GM23248 (cell line): ENCODE results near the gene MAB21L3. TPM values are rescaled to one million over a fixed set of nuclear protein-coding genes. Genes with fewer than 3 reads are reported as not detected.

Experiments
- DNase-seq: peaks from one replicate; pipeline ENCODE4 v3.0.0-alpha.2; 2015
- H2AFZ ChIP-seq: fragments of 200-600 bp; sonication (generic); 2 replicates; pipeline ENCODE4 v1.6.1; 2016; ENCODE audit warnings: antibody characterized with exemption
- H3F3A ChIP-seq: fragments of 200-600 bp; sonication (generic); 2 replicates; pipeline ENCODE4 v1.6.1; 2016; ENCODE audit warnings: mild to moderate bottlenecking, antibody characterized with exemption, mixed run types; ENCODE audit not compliant: insufficient read depth
- H3K27ac ChIP-seq: fragments of 200-600 bp; sonication (generic); 2 replicates; pipeline ENCODE4 v1.5.1; 2016; ENCODE audit warnings: mild to moderate bottlenecking
- H3K27me3 ChIP-seq: fragments of 200-600 bp; sonication (generic); replicated peaks from 2 replicates; pipeline ENCODE4 v1.6.1; 2016; ENCODE audit warnings: mild to moderate bottlenecking; ENCODE audit not compliant: insufficient read depth
- H3K36me3 ChIP-seq: fragments of 200-600 bp; sonication (generic); 2 replicates; pipeline ENCODE4 v1.6.1; 2016; ENCODE audit warnings: low read depth, mild to moderate bottlenecking
- H3K4me1 ChIP-seq: fragments of 200-600 bp; sonication (generic); 2 replicates; pipeline ENCODE4 v1.6.1; 2016; ENCODE audit warnings: mild to moderate bottlenecking; ENCODE audit not compliant: insufficient read depth
- H3K4me2 ChIP-seq: fragments of 200-600 bp; sonication (generic); one replicate; pipeline ENCODE4 v1.6.1; 2016; ENCODE audit warnings: mild to moderate bottlenecking; ENCODE audit not compliant: unreplicated experiment
- H3K4me3 ChIP-seq: fragments of 200-600 bp; sonication (generic); 2 replicates; pipeline ENCODE4 v1.5.1; 2016; ENCODE audit warnings: mild to moderate bottlenecking
- H3K79me2 ChIP-seq: fragments of 200-600 bp; sonication (generic); 2 replicates; pipeline ENCODE4 v1.6.1; 2016; ENCODE audit warnings: mild to moderate bottlenecking; ENCODE audit not compliant: insufficient read depth
- H3K9ac ChIP-seq: fragments of 200-600 bp; sonication (generic); 2 replicates; pipeline ENCODE4 v1.6.1; 2016; ENCODE audit warnings: mild to moderate bottlenecking
- H3K9me2 ChIP-seq: fragments of 200-600 bp; sonication (generic); 2 replicates; pipeline ENCODE4 v1.6.1; 2016; ENCODE audit warnings: mixed run types, mild to moderate bottlenecking, moderate library complexity; ENCODE audit not compliant: insufficient read depth
- H3K9me3 ChIP-seq: fragments of 200-600 bp; sonication (generic); one replicate; pipeline ENCODE4 v1.6.1; 2017; ENCODE audit warnings: low read depth
- H4K20me1 ChIP-seq: fragments of 200-600 bp; sonication (generic); 2 replicates; pipeline ENCODE4 v1.6.0; 2016; ENCODE audit not compliant: insufficient read depth
- EZH2 ChIP-seq: fragments of 200-600 bp; sonication (generic); IDR thresholded peaks from 2 replicates; pipeline ENCODE4 v1.6.1; 2018; ENCODE audit warnings: antibody characterized with exemption, mild to moderate bottlenecking; ENCODE audit not compliant: insufficient read depth, poor library complexity, severe bottlenecking
- EZH2phosphoT487 ChIP-seq: fragments of 200-600 bp; sonication (generic); IDR thresholded peaks from 2 replicates; pipeline ENCODE4 v1.6.1; 2018; ENCODE audit warnings: antibody characterized with exemption, moderate library complexity, mild to moderate bottlenecking, low read depth; ENCODE audit not compliant: insufficient read depth
- WGBS, 2 experiments: methylation state at CpG; one replicate each; pipeline ENCODE4 v1.1.6; 2015 to 2017; ENCODE audit warnings: low lambda C conversion rate in 2 of 2, low coverage in 1 of 2; ENCODE audit errors: missing lambda C conversion rate in 2 of 2; 5-methylcytosine and 5-hydroxymethylcytosine counted together
- in situ Hi-C: fragments of 300-500 bp; cut with MboI; formaldehyde crosslinking; loops from 2 replicates; pipeline ENCODE4 v1.15.0; 2020
- polyA plus RNA-seq: library from polyadenylated mRNA; unstranded; fragments of >200 nt; fragmentation: Nextera tagmentation; extraction: Ambion mirVana; gene quantifications from 2 replicates; pipeline ENCODE4 v1.2.1, GENCODE V29; 2016
- total RNA-seq: library from RNA; depleted of rRNA; stranded (reverse); fragments of >200 nt; shearing (Covaris generic); gene quantifications from 2 replicates; pipeline ENCODE4 v1.2.3, GENCODE V29; 2014

Gene MAB21L3
- total and polyA plus RNA-seq, 2 experiments from 2014 or later = 0.08 to 2.7 TPM

- no peak overlapping the region for H3K27ac ChIP-seq
- no peaks in the 10 kb centered on the region for H3K79me2 ChIP-seq
- peaks cover 17% of the 10 kb centered on the region for H3K27me3 ChIP-seq
- no peaks in the 10 kb centered on the region for H3K36me3 ChIP-seq
- no peaks in the 10 kb centered on the region for H3K9me3 ChIP-seq
- no peaks in the 10 kb centered on the region for H3F3A ChIP-seq
- in situ Hi-C loops = no loop called here
- DNase-seq = peak; percentile 86
- peak overlapping the region; percentile 73 for H3K4me2 ChIP-seq
- H3K4me1 ChIP-seq = no peaks in the 10 kb centered on the region
- peak overlapping the region; percentile 72 for H3K9ac ChIP-seq
- H4K20me1 ChIP-seq = no peaks in the 10 kb centered on the region
- no peaks in the 10 kb centered on the region for H3K9me2 ChIP-seq
- 10 to 12% methylated on average over 30 to 41 of the region's 42 CpGs for WGBS, 2 experiments
- H3K4me3 ChIP-seq = peak overlapping the region; percentile 74
- no peak for TF ChIP-seq EZH2
- TF ChIP-seq EZH2phosphoT487 = no peak
- peak overlapping the region; percentile 97 for H2AFZ ChIP-seq
Observed at GRCh38 chr1:116168277-116169032, 57.3 kb downstream of the MAB21L3 start.

- no peaks in the 10 kb centered on the region for H3F3A ChIP-seq
- H3K36me3 ChIP-seq = no peaks in the 10 kb centered on the region
- DNase-seq = no peak
- H3K4me1 ChIP-seq = no peaks in the 10 kb centered on the region
- H3K9me3 ChIP-seq = no peaks in the 10 kb centered on the region
- peaks cover 19% of the 10 kb centered on the region for H3K27me3 ChIP-seq
- H2AFZ ChIP-seq = no peak overlapping the region
- no peak overlapping the region for H3K27ac ChIP-seq
- H3K4me2 ChIP-seq = no peak overlapping the region
- in situ Hi-C loops = no loop called here
- no peak overlapping the region for H3K9ac ChIP-seq
- TF ChIP-seq EZH2 (no peak), EZH2phosphoT487 (no peak)
- WGBS, 2 experiments = 58 to 61% methylated on average over 7 of the region's 7 CpGs
- H4K20me1 ChIP-seq = no peaks in the 10 kb centered on the region
- H3K9me2 ChIP-seq = no peaks in the 10 kb centered on the region
- no peaks in the 10 kb centered on the region for H3K79me2 ChIP-seq
- H3K4me3 ChIP-seq = no peak overlapping the region
Observed at GRCh38 chr1:116169898-116170297, 58.7 kb downstream of the MAB21L3 start.

- Histone ChIP-seq H3K4me1 (no peaks in the 10 kb centered on the region), H3K27me3 (peaks cover 19% of the 10 kb centered on the region), H4K20me1 (no peaks in the 10 kb centered on the region), H3K9ac (no peak overlapping the region), H3F3A (no peaks in the 10 kb centered on the region), H2AFZ (no peak overlapping the region), H3K27ac (no peak overlapping the region), H3K4me2 (no peak overlapping the region), H3K9me2 (no peaks in the 10 kb centered on the region), H3K79me2 (no peaks in the 10 kb centered on the region), H3K4me3 (no peak overlapping the region), H3K36me3 (no peaks in the 10 kb centered on the region), H3K9me3 (no peaks in the 10 kb centered on the region)
- in situ Hi-C loops = no loop called here
- 78 to 81% methylated on average over 6 of the region's 6 CpGs for WGBS, 2 experiments
- DNase-seq = no peak
- TF ChIP-seq EZH2 (no peak), EZH2phosphoT487 (no peak)
Observed at GRCh38 chr1:116170721-116171589, 59.8 kb downstream of the MAB21L3 start.

GRCh38 chr1:116172666-116173065 is 61.5 kb downstream of the MAB21L3 start:
- no peak overlapping the region for H3K27ac ChIP-seq
- no peaks in the 10 kb centered on the region for H3K79me2 ChIP-seq
- TF ChIP-seq EZH2phosphoT487 = no peak
- no peak for TF ChIP-seq EZH2
- peaks cover 19% of the 10 kb centered on the region for H3K27me3 ChIP-seq
- H3K9me3 ChIP-seq = no peaks in the 10 kb centered on the region
- in situ Hi-C loops = no loop called here
- H3K9ac ChIP-seq = no peak overlapping the region
- H2AFZ ChIP-seq = no peak overlapping the region
- no peaks in the 10 kb centered on the region for H3K36me3 ChIP-seq
- DNase-seq = no peak
- no peaks in the 10 kb centered on the region for H4K20me1 ChIP-seq
- no peak overlapping the region for H3K4me2 ChIP-seq
- H3F3A ChIP-seq = no peaks in the 10 kb centered on the region
- no peaks in the 10 kb centered on the region for H3K4me1 ChIP-seq
- WGBS, 2 experiments = 64 to 82% methylated on average over 1 of the region's 1 CpG
- no peaks in the 10 kb centered on the region for H3K9me2 ChIP-seq
- H3K4me3 ChIP-seq = no peak overlapping the region
